Stimulated activated naive CD4-positive, alpha-beta T cell (primary cell): Measurements from ENCODE around the gene C6orf52.
"Not testable (repeated sequence)": the region's sequence is repeated elsewhere in the genome, so short reads cannot be mapped to it uniquely, and the experiment has no call there.

ENCODE experiments used
- DNase-seq, 6 experiments: peaks; one replicate each; lab custom pipeline; 2025; lab: John Stamatoyannopoulos, UW

C6orf52 gene

GRCh38 chr6:10696655-10697054 is 2.2 kb upstream of the C6orf52 start:
- DNase-seq, result no peak

- DNase-seq, result no peak
These were observed 756 bp upstream of the C6orf52 start for GRCh38 chr6:10695086-10695657.

- DNase-seq, result no peak
These were observed 1.4 kb downstream of the C6orf52 start for GRCh38 chr6:10692965-10693538.

GRCh38 chr6:10690651-10691445 is 3.6 kb downstream of the C6orf52 start:
- no peak for DNase-seq

- DNase-seq, result no peak
These were observed 6.8 kb downstream of the C6orf52 start for GRCh38 chr6:10687582-10687981.

GRCh38 chr6:10686901-10687300 is 7.5 kb downstream of the C6orf52 start:
- DNase-seq, result no peak

GRCh38 chr6:10685092-10685915 is 9.1 kb downstream of the C6orf52 start:
- no peak for DNase-seq

GRCh38 chr6:10684618-10685017 is 9.8 kb downstream of the C6orf52 start:
- no peak for DNase-seq

GRCh38 chr6:10682355-10682988 is 11.9 kb downstream of the C6orf52 start:
- DNase-seq, result no peak

GRCh38 chr6:10681795-10682194 is 12.6 kb downstream of the C6orf52 start:
- no peak for DNase-seq

GRCh38 chr6:10678456-10678855 is 16.0 kb downstream of the C6orf52 start:
- no peak for DNase-seq

GRCh38 chr6:10676403-10676802 is 18.0 kb downstream of the C6orf52 start:
- no peak for DNase-seq

- no peak for DNase-seq
These were observed 26.1 kb downstream of the C6orf52 start for GRCh38 chr6:10668126-10668917.

- DNase-seq, result not testable (repeated sequence)
These were observed 28.8 kb downstream of the C6orf52 start for GRCh38 chr6:10665595-10665994.

GRCh38 chr6:10662742-10663141 is 31.7 kb downstream of the C6orf52 start:
- no peak for DNase-seq

- no peak for DNase-seq
These were observed 32.2 kb downstream of the C6orf52 start for GRCh38 chr6:10662207-10662606.

- DNase-seq, result not testable (repeated sequence)
These were observed 33.8 kb downstream of the C6orf52 start for GRCh38 chr6:10660431-10661191.

GRCh38 chr6:10659699-10660348 is 34.6 kb downstream of the C6orf52 start:
- no peak for DNase-seq

- no peak for DNase-seq
These were observed 35.3 kb downstream of the C6orf52 start for GRCh38 chr6:10658910-10659698.
